Naive thymus-derived CD4-positive, alpha-beta T cell (primary cell): ENCODE measurements around the gene SLC9A3. TPM values are rescaled to one million over a fixed set of nuclear protein-coding genes. Genes with fewer than 3 reads are reported as not detected.

Source experiments
- ATAC-seq: fragments of 150-1000 bp; cut with Tn5 transposase; 2 replicates; pipeline ENCODE4 v1.10.0; 2021; ENCODE audit warnings: mild to moderate bottlenecking, moderate library complexity
- CTCF ChIA-PET: fragments of 350-600 bp; sonication (Branson Sonifier 250); formaldehyde crosslinking; loops from one replicate; lab custom pipeline; 2021; ENCODE audit warnings: antibody characterized with exemption; lab: Charles Lee
- POLR2A ChIA-PET: fragments of 350-600 bp; sonication (Branson Sonifier 250); formaldehyde crosslinking; loops from one replicate; lab custom pipeline; 2021; ENCODE audit warnings: antibody characterized with exemption, inconsistent platforms; lab: Charles Lee
- DNase-seq, 9 donors: peaks; one replicate each; pipeline versions ENCODE4 v3.0.0 to v3.0.0-alpha.2; 2020 to 2022; ENCODE audit warnings: mixed read lengths in 1 of 9
- H3K27ac ChIP-seq: one replicate; pipeline ENCODE4 v1.7.0; 2013; ENCODE audit warnings: mild to moderate bottlenecking, low read depth, low read length, moderate library complexity
- H3K27me3 ChIP-seq, 2 donors: one replicate each; pipeline ENCODE4 v1.7.0; 2013; ENCODE audit warnings: low read length in 2 of 2, mild to moderate bottlenecking in 2 of 2, moderate library complexity in 2 of 2; ENCODE audit not compliant: control insufficient read depth in 2 of 2, insufficient read depth in 2 of 2
- H3K36me3 ChIP-seq, 3 experiments: 1 replicate in 2 of 3; 2 replicates in 1 of 3; pipeline ENCODE4 v1.7.0; 2013; ENCODE audit warnings: low read length in 3 of 3, mild to moderate bottlenecking in 3 of 3, moderate library complexity in 1 of 3; ENCODE audit not compliant: insufficient read depth in 3 of 3, control insufficient read depth in 2 of 3
- H3K4me1 ChIP-seq, 2 donors: one replicate each; pipeline ENCODE4 v1.7.0; 2013; ENCODE audit warnings: low read length in 2 of 2, mild to moderate bottlenecking in 2 of 2, moderate library complexity in 1 of 2; ENCODE audit not compliant: control insufficient read depth in 2 of 2, insufficient read depth in 2 of 2
- H3K4me3 ChIP-seq: 2 replicates; pipeline ENCODE4 v1.7.0; 2013; ENCODE audit warnings: mild to moderate bottlenecking, low read length
- H3K9me3 ChIP-seq, 3 experiments: 1 replicate in 2 of 3; 2 replicates in 1 of 3; pipeline ENCODE4 v1.7.0; 2013; ENCODE audit warnings: low read length in 3 of 3; ENCODE audit not compliant: control insufficient read depth in 2 of 3
- H3K27ac Mint-ChIP-seq, 9 donors: one replicate each; pipeline ENCODE4 v1.8.0; 2020 to 2022; ENCODE audit warnings: mixed read lengths in 9 of 9, mild to moderate bottlenecking in 8 of 9, moderate library complexity in 5 of 9, inconsistent platforms in 2 of 9
- H3K27me3 Mint-ChIP-seq, 5 donors: one replicate each; pipeline ENCODE4 v1.8.0; 2021 to 2022; ENCODE audit warnings: mixed read lengths in 5 of 5, mild to moderate bottlenecking in 1 of 5
- H3K36me3 Mint-ChIP-seq, 5 donors: one replicate each; pipeline ENCODE4 v1.8.0; 2020 to 2022; ENCODE audit warnings: mixed read lengths in 5 of 5, mild to moderate bottlenecking in 3 of 5, inconsistent platforms in 1 of 5
- H3K4me1 Mint-ChIP-seq, 7 donors: one replicate each; pipeline ENCODE4 v1.8.0; 2020 to 2022; ENCODE audit warnings: mixed read lengths in 7 of 7, mild to moderate bottlenecking in 3 of 7, inconsistent platforms in 1 of 7
- H3K4me3 Mint-ChIP-seq, 10 donors: one replicate each; pipeline ENCODE4 v1.8.0; 2020 to 2022; ENCODE audit warnings: mild to moderate bottlenecking in 10 of 10, mixed read lengths in 10 of 10, moderate library complexity in 6 of 10, inconsistent platforms in 2 of 10
- H3K9me3 Mint-ChIP-seq, 11 donors: one replicate each; pipeline ENCODE4 v1.8.0; 2020 to 2022; ENCODE audit warnings: mixed read lengths in 11 of 11, mild to moderate bottlenecking in 4 of 11, inconsistent platforms in 1 of 11, moderate library complexity in 1 of 11
- intact Hi-C, 2 donors: fragments of 100-400 bp; cut with micrococcal nuclease; formaldehyde crosslinking; loops; one replicate each; pipeline ENCODE4 v1.15.1; 2023
- polyA plus RNA-seq, 2 donors: library from polyadenylated mRNA; unstranded; fragments of 300-500 nt; fragmentation: Illumina TruSeq; gene quantifications; one replicate each; pipeline ENCODE4 v1.2.3, GENCODE V29; 2021
- total RNA-seq, 6 experiments: library from RNA in 5 of 6; stranded (reverse) in 5 of 6; gene quantifications; 1 replicate in 5 of 6; 2 replicates in 1 of 6; pipeline ENCODE4 v1.2.3 and lab custom pipeline; 2021 to 2026

SLC9A3 gene
- total and polyA plus RNA-seq, 7 experiments from 2014 or later = 1.5 to 5.5 (median 3.2) TPM

DNA sequence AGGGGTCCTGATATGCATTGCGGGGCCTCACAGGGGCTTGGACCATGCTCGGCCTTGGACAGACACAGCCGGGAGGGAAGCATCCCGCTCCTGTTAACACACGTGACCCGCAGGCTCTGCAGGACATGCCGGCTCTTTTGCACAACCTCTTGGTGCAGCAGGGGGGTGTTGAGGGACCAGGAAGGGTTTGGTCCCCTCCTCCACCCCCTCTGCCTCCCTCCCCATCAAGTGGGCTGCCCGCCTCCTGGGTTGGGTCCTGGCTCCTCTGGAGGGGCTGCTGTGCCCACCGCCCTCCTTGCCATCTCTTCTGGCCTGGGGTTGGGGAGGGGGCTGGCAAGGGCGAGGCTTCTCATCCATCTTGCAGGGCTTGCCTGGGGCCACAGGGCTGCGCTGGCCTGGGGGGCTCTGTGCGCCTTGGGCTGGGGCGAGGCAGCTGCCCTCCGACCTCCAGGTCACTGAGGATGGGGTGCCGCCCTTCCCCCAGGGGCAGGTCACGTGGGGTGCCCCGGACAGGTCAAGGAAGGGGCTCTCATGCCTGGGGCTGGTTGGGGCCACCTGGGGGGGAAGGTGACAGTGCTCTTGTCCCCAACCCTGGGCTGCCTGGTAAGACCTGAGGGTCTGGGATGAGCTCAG is 16.8 kb upstream of the SLC9A3 start:
- no peak overlapping the region for H3K27ac Mint-ChIP-seq
- intact Hi-C loops = no loop called here
- peaks cover 7 to 18% (median 10%) of the 10 kb centered on the region in 7 donors for H3K4me1 Mint-ChIP-seq
- Histone ChIP-seq H3K4me1 (peaks cover 14 to 15% of the 10 kb centered on the region in 2 donors), H3K4me3 (no peak overlapping the region), H3K27ac (no peak overlapping the region), H3K27me3 (no peaks in the 10 kb centered on the region), H3K36me3 (no peaks in the 10 kb centered on the region), H3K9me3 (no peaks in the 10 kb centered on the region)
- H3K27me3 Mint-ChIP-seq = peaks cover 0 to 17% (median 6%) of the 10 kb centered on the region in 5 donors
- no peaks in the 10 kb centered on the region for H3K36me3 Mint-ChIP-seq
- DNase-seq (peak in 1 of 9 donors; percentile 1), ATAC-seq (no peak)
- no peaks in the 10 kb centered on the region for H3K9me3 Mint-ChIP-seq
- ChIA-PET CTCF (no interaction called here), POLR2A (no interaction called here)
- H3K4me3 Mint-ChIP-seq = no peak overlapping the region

DNA sequence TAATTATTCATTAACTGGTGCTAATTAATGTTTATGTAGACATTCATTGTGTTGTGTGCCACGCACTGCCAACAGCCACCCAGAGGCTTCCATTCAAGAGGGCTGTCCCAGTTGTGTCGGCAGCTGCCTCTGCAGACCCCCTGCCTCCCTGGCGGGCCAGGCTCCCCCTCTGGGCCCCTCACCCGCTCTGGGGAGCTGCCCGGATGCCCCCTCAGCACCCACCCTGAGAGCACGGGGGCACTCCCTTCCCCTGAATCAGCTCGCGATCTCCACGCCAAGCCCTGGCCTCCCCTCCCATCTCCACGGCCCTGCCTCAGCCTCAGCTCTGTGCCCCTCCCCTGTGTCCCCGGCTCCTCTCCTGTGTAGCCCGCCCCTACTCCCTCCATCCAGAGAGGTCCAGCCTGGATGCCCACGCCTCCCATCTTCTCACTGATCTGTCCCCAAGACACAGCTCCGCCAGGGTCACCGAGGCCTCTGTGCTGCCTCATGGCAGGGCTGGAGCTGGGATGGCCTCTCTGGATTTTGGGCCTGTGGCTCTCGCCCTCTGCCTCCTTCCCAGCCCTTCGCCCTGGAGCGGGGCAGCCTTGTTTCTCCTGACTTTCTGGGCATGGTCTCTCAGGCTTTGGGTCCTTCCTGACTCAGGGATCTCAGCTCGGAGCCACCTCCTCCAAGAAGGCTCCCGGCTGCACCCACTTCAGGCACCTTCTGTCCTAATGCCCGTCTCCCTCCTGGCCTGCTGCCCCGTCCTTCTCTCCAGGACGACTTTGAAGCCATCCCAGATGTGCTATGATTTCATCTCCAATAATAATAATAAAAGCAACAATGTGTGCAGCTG is 16.0 kb upstream of the SLC9A3 start:
- no peaks in the 10 kb centered on the region for H3K36me3 Mint-ChIP-seq
- H3K4me3 Mint-ChIP-seq = no peak overlapping the region
- H3K27ac Mint-ChIP-seq = no peak overlapping the region
- peaks cover 0 to 17% (median 6%) of the 10 kb centered on the region in 5 donors for H3K27me3 Mint-ChIP-seq
- H3K4me1 Mint-ChIP-seq = peaks cover 7 to 18% (median 10%) of the 10 kb centered on the region in 7 donors
- Histone ChIP-seq H3K9me3 (no peaks in the 10 kb centered on the region), H3K4me1 (peaks cover 14 to 15% of the 10 kb centered on the region in 2 donors), H3K36me3 (no peaks in the 10 kb centered on the region), H3K27ac (no peak overlapping the region), H3K27me3 (no peaks in the 10 kb centered on the region), H3K4me3 (no peak overlapping the region)
- ChIA-PET POLR2A (no interaction called here), CTCF (no interaction called here)
- DNase-seq (no peak), ATAC-seq (no peak)
- H3K9me3 Mint-ChIP-seq = no peaks in the 10 kb centered on the region
- intact Hi-C loops = no loop called here

DNA sequence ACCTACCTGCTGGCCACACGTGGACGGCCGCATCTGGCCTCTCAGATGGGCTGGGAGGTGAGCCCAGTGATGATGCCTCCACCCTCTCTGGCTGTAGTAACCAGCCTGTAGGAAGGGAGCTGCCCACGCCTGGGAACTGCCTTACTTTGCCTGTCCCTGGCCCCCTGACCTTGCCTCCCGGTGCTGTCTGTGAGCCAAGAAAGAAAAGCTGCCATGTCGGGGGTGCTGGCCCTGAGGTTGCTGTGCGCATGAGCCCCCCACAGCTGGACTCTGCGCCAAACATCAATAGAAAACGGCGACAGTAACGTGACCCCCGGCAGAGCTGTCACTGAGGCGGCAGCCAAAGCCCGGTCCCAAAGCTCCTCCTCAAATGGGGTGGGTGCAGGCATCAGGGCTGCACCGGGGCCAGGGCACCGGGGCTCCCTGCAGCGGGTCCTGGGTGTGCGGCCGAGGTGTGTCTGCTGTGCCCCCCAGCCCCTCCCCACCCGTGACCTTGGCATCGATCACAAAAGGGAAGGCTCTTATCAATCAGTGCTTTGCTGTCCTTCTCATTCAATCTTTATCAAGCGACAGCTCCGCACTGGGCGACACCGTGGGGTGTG is 15.3 kb upstream of the SLC9A3 start:
- peaks cover 4 to 13% (median 8%) of the 10 kb centered on the region in 7 donors for H3K4me1 Mint-ChIP-seq
- Histone ChIP-seq H3K27me3 (no peaks in the 10 kb centered on the region), H3K27ac (no peak overlapping the region), H3K4me3 (no peak overlapping the region), H3K4me1 (peaks cover 11 to 13% of the 10 kb centered on the region in 2 donors), H3K9me3 (no peaks in the 10 kb centered on the region), H3K36me3 (no peaks in the 10 kb centered on the region)
- intact Hi-C loops = no loop called here
- CTCF ChIA-PET = no interaction called here
- ATAC-seq (no peak), DNase-seq (no peak)
- peaks cover 0 to 17% (median 6%) of the 10 kb centered on the region in 5 donors for H3K27me3 Mint-ChIP-seq
- no peak overlapping the region for H3K27ac Mint-ChIP-seq
- H3K4me3 Mint-ChIP-seq = no peak overlapping the region
- POLR2A ChIA-PET = no interaction called here
- H3K9me3 Mint-ChIP-seq = no peaks in the 10 kb centered on the region
- no peaks in the 10 kb centered on the region for H3K36me3 Mint-ChIP-seq

DNA sequence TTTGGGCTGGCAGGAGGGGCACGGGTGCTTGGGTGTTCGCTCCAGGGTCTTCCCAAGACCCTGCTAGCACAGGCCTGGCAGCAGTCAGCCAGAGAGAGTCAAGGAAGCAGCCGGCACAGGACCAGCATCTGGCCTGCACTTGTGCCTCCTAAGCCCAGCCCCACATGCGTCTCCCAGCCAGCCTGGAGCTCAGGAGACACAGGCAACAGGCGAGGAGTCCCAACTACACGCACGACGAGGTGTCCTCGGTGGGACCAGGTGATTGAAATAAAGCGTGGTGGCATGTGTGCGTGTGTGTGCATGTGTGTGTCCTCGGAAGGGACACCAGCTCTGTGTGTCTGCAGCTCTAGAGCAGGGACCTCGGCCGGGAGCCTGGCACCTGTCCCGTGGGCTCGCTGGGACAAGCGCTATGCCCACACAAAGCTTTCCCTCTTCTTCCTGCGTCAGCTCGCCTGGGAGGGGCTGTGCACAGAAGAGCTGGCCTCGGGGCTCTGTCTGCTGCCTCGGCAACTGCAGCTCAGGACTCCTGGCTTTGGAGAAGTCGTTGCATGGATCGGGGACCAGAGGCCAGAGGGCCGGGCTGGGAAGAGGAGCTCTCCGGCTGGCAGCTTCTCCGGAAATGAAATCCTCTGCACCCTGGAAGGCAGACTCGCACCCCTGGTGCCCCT is 14.7 kb upstream of the SLC9A3 start:
- intact Hi-C loops = no loop called here
- DNase-seq (no peak), ATAC-seq (no peak)
- H3K9me3 ChIP-seq = no peaks in the 10 kb centered on the region
- H3K27me3 ChIP-seq = no peaks in the 10 kb centered on the region
- H3K4me3 ChIP-seq = no peak overlapping the region
- peaks cover 5 to 7% of the 10 kb centered on the region in 2 donors for H3K4me1 ChIP-seq
- Mint-ChIP-seq H3K27ac (no peak overlapping the region), H3K27me3 (peaks cover 0 to 20% (median 6%) of the 10 kb centered on the region in 5 donors), H3K4me1 (peaks cover 1 to 9% (median 8%) of the 10 kb centered on the region in 7 donors), H3K4me3 (no peak overlapping the region), H3K9me3 (no peaks in the 10 kb centered on the region), H3K36me3 (no peaks in the 10 kb centered on the region)
- POLR2A ChIA-PET = no interaction called here
- H3K27ac ChIP-seq = no peak overlapping the region
- CTCF ChIA-PET = interaction anchor here (0.6 kb wide), 1 partner anchor 91 kb away, joined by 3 read pairs; no protein-coding TSS in a partner anchor
- no peaks in the 10 kb centered on the region for H3K36me3 ChIP-seq

DNA sequence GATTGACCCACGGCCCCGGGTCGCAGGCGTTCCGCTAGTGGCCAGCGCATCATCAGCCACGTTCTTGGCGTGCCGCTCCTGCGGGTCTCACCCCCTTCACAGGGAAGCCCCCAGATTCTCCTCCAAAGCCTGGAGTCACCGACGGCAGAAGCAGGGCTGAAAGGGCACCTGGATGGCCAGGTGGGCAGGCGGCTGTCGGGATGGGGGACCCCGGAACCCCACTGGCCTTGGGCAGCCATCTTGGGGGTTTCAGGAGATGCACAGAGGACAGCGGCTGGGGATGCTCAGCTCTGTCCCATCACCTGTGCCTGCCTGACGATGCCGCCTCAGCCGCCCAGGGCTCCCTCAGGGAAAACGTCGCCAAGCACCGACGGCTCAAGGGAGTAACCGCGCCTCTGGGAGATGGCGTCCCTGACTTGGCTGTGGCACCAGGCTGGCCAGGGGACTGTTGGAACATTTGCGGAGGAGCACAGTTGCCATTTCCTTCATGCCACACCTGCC is 14.1 kb upstream of the SLC9A3 start:
- intact Hi-C loops = no loop called here
- ChIA-PET CTCF (interaction anchor here (0.6 kb wide), 1 partner anchor 90 kb away, joined by 3 read pairs; no protein-coding TSS in a partner anchor), POLR2A (no interaction called here)
- ATAC-seq = no peak
- Mint-ChIP-seq H3K27ac (peak overlapping the region in 1 of 9 donors; percentile 42), H3K9me3 (no peaks in the 10 kb centered on the region), H3K27me3 (peaks cover 0 to 22% (median 6%) of the 10 kb centered on the region in 5 donors), H3K36me3 (no peaks in the 10 kb centered on the region), H3K4me1 (peaks cover 0 to 6% (median 2%) of the 10 kb centered on the region in 7 donors), H3K4me3 (no peak overlapping the region)
- Histone ChIP-seq H3K27me3 (no peaks in the 10 kb centered on the region), H3K9me3 (no peaks in the 10 kb centered on the region), H3K4me3 (no peak overlapping the region), H3K4me1 (peaks cover 0 to under 1% of the 10 kb centered on the region in 2 donors), H3K36me3 (no peaks in the 10 kb centered on the region), H3K27ac (no peak overlapping the region)
- no peak for DNase-seq

DNA sequence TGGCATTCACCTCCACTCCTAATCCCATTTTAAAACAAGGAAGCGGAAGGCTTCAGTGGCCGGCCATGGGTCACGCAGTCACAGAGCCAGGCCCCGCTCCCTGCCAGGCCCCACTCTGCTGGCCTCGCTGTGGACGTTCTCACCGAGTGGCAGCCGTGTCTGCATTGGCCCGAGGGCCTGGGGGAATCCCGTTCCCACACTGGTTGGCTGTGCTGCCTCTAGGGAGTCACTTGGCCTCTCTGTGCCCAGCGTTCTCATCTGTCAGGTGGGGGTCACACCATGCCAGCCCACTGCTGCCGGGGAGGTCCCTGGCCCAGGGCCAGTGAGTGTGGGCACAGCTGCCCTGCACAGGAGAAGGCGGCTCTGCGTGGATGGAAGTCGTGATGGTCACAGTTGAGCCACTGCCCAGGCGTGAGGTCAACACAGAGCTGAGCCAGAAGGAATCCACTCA is 13.4 kb upstream of the SLC9A3 start:
- DNase-seq (no peak), ATAC-seq (no peak)
- CTCF ChIA-PET = no interaction called here
- no peaks in the 10 kb centered on the region for H3K4me1 Mint-ChIP-seq
- no peaks in the 10 kb centered on the region for H3K36me3 ChIP-seq
- no peak overlapping the region for H3K4me3 Mint-ChIP-seq
- intact Hi-C loops = no loop called here
- no peaks in the 10 kb centered on the region for H3K4me1 ChIP-seq
- H3K36me3 Mint-ChIP-seq = no peaks in the 10 kb centered on the region
- H3K27me3 ChIP-seq = no peaks in the 10 kb centered on the region
- H3K27me3 Mint-ChIP-seq = peaks cover 0 to 22% (median 6%) of the 10 kb centered on the region in 5 donors
- no peaks in the 10 kb centered on the region for H3K9me3 ChIP-seq
- no peak overlapping the region for H3K4me3 ChIP-seq
- H3K9me3 Mint-ChIP-seq = no peaks in the 10 kb centered on the region
- H3K27ac Mint-ChIP-seq = peak overlapping the region in 1 of 9 donors; percentile 42
- H3K27ac ChIP-seq = no peak overlapping the region
- POLR2A ChIA-PET = no interaction called here
